Measurements from ENCODE around the gene DUSP16.

Gene DUSP16

DNA sequence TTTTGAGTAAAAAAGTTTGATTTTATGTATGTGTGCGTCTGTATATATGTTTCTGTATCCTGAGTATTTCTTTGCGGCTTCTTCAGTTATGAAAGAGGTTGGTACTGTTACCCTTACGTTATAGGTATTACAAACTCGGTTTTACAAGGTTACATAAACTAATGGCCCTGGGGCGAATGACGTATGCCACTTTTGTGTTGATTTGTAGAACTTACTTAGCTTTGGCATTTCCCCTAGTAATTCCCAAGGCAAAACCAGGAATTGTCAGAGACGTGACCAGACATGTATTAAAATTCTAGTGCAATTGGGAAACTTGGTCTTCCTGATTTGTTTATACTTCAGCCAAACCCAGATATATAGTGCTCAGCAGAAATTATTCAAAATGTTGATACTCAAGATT, 93.3 kb downstream of the DUSP16 start:
- no peak for DNase-seq (ENCODE audit: low read depth)

DNA sequence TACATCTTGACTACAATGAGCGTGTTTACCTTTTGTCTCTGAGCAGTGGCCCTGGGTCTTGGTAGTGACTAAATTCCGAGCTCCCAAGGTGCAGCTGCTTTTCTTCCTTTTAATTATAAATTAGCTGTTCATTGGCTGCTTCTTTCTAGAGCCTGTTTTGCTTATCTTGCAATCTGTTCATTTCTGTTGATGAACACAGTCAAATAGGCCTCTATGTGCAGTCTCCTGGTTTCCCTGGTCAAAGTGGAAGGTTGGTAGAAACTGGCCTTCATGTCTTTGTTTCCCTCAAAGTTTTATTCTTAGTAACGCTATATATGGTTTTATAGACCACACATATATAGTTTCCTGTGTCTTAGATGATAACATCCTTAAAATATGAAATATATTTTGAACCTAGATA, 94.1 kb downstream of the DUSP16 start:
- DNase-seq (ENCODE audit: low read depth): no peak

DNA sequence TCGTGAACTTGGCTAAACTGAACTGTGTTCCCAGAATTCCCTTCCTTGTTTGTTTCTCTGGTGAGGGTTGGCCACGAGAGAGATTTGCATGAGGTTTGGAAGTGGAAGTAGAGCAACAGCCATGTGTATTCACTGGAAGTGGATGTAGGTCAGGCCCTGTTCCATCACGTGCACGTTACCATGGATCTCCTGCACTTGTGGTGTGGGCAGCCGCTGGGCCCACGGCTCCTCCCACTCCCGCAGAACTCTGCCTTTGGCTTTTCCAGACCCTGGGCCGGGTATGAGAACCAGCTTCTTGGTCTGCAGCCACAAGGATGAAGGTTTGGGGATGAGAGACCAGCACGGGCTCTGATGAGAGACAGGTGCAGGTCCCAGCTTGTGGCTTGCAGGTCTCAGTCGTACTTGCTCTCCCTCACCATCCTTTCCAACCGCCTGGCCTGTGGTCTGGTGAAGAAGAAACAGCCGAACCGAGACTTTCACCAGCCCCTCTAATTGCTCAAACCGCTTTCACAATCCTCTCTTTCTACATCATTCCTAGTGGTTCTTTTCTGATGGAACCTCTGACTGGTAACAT, 94.9 kb downstream of the DUSP16 start:
- no peak for DNase-seq (ENCODE audit: low read depth)

DNA sequence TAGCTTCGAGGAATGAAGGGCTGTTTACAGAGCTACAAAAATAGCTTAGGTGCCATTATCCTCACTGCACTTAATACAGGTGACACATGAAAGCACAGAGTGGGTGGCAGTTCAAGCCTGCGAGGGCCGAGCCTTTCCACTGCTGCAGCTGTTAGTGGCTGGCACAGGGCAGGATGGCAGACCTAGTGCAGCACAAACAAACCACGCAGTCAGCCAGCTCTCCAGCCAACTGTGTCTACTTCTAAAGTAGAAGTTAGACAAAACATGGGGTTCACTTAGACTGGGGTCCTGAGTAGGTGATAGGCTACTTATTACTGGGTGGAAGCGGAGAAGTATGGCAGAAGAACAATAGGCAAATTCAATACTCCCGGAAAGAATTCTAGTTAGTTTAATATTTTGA, 95.4 kb downstream of the DUSP16 start:
- DNase-seq (ENCODE audit: low read depth): no peak

DNA sequence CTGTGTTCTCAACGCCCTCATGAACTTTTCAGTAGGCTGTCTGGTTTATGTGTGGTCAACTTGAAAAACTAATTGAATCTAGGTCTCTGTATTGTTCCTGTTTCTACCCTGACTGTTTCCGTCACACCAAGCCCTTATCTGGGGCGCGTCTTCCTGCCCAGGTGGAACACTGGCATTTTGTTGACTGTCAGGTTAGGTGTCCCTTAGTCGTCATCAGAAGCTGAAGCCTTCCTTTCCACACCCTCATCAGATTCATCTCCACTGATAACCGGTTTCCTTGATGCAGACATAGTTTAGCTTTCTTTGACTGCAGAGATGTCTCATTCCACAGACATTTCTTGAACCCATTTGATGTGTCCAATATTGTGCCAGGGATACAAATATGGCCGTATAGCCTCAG, 96.5 kb downstream of the DUSP16 start:
- no peak for DNase-seq (ENCODE audit: low read depth)

DNA sequence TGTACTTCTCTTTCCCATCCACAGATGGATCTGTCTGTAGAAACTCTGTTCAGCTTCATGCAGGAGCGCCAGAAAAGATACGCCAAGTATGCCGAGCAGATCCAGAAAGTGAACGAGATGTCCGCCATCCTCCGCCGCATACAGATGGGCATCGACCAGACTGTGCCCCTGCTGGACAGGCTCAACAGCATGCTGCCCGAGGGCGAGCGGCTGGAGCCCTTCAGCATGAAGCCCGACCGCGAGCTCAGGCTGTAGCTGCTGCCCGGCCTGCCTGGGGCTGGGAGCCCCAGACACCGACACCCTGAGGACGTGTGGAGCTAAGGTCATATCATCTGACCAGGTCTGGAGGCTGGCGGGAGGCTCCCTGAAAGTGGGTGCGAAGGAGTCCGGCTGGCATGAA, 97.1 kb downstream of the DUSP16 start:
- no peak for DNase-seq (ENCODE audit: low read depth)

DNA sequence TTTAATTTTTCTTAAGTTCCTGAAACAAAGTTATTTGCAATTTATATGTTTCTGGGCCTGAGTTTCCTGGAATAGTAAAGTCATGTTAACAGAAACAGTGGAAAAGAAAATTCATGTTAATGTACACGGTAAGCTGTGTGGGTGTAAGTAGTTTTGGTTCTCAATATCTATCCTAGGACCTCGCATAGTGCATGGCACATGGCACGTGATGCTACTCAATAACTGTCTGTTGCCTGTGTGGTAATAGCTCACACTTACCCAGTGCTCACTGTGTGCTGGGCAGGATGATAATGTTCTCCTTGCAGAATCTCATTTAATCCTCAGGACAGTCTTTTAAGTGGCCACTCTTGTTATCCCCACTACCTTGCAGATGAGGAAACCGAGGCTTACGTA, 100.7 kb downstream of the DUSP16 start:
- no peak for DNase-seq (ENCODE audit: low read depth)

DNA sequence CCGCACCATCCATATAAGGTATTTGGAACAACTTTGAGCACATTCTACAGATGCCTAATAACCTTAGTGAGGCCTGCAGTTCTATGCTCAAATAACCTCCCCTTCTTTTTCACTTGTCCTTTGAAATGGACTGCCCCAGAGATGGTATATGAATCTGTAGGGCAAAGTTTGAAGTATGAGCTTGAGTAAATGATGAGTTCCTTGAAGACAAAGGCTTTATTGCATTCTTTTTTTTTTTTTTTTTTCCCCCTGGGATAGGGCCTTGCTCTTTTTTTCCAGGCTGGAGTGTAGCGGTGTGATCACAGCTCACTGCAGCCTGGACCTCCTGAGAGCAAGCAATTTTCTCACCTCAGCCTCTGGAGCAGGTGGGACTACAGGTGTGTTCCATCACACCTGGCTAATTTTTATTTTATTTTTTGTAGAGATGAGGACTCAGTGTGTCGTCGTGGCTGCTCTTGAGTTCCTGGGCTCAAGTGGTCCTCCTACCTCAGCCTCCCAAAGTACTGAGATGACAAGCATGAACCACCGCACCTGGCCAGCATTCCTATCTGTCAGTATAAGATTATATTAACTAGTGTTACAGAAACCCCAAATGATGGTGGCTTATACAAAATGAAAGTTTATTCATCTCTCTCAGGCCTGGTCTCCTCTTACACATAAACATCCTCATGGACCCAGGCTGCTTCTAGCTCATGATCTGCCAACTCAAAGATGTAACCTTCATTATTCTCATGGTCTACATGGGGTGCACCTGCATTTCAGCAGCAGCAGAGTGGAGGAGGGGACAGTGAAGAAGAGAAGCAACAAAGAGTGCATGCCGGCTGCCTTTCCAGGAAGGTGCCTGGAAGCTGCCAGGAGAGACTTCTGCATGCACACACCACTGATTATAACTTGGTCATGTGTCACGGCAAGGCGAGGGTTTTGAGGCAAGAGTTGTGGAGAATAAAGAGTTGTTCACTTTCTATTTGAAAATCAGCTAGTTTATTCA, 101.4 kb downstream of the DUSP16 start:
- no peak for DNase-seq (ENCODE audit: low read depth)

DNA sequence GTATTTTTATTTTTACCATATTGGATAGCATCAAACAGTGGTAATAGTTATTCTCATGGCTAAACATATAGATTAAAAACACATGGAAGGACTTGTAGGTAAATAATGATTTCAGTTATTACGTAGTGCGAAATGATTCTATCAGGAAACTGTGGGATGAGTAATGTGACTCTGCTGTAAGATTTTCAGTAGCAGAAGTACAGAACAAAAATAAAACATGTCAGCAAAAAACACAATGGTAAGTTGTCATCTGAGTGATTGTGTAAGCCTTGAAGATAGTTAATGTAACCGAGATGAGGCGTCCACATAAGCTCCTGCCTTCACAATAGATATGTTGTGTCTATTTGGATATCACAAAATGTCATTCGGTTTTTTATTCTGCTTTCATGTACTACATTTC, 106.0 kb downstream of the DUSP16 start:
- DNase-seq (ENCODE audit: low read depth): no peak

DNA sequence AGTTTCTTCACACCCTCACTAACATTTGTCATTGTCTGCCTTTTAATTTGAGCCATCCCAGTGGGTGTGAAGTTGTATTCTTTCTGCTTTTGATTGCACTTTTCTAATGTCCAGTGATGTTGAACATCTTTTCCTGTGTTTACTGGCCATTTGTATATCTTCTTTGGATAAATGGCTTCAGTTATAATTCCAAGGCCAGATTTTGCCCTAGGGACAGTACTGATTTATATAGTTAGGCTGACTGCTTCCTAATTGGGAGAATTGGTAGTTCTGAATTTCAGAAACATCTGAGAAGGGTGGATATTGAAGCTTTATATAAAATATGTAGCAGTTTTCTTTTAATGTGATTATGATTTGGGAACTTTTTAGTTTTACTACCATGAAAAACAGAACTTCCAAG, 108.3 kb downstream of the DUSP16 start:
- no peak for DNase-seq (ENCODE audit: low read depth)

DNA sequence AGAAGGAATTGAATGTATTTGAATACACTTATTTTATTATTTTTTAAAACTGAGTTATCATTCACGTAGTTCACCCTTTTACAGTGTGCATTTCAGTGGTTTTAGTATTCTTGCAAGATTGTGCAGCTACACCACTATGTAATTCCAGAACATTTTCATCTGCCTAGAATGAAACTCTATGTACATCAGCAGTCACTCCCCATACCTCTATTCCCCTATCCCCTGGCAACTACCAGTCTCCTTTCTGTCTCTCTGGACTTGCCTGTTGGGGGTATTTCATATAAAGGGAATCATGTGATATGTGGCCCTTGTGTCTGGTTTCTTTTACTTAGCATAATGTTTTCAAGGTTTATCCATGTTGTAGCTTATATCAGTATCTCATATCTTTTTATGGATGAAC, 109.0 kb downstream of the DUSP16 start:
- DNase-seq (ENCODE audit: low read depth): no peak

DNA sequence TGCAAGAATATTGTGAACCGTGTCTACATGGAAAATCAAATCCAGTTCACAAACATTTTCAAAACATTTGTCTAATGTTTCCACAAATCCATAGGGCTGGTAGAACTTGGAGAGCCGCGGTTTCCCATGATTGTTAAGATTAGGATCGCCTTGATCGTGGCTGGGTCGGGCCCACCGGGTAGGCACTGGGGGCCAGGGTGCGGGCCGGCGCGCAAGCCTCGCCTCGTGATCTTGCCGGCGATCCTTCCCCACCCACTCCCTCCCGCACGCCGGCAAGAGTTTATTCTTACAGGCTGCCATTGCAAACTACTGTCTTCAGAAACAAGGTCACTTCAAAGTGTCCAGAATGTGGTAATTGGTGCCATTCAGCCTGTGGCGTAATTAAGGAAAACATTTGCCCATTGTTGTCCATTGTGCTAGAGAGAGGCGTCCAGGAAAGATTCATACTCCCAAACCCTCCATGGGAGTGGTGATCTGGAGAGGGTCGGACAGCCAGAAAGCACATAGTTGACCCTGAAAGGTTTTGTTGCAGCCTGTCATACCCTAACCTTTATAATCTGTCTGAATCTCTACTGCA, 110.2 kb downstream of the DUSP16 start:
- no peak for DNase-seq (ENCODE audit: low read depth)

DNA sequence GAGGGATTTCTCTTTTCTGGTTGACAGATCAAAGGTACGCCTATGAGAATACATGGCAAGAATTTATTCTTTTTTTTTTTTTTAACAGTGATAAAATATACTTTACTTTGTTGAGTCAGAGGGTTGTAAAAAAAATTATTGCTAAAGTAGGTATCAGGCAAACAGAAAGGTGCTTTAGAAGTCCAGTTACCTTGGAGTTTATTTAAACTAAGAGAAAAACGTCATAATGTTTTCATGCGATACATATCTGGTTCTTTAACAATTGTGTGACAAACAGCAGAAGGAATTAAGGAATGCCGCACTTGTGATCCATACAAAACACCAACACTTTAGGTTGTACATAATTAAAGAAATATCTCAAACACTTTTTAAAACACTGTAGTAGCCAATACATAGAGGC, 111.6 kb downstream of the DUSP16 start:
- no peak for DNase-seq (ENCODE audit: low read depth)

DNA sequence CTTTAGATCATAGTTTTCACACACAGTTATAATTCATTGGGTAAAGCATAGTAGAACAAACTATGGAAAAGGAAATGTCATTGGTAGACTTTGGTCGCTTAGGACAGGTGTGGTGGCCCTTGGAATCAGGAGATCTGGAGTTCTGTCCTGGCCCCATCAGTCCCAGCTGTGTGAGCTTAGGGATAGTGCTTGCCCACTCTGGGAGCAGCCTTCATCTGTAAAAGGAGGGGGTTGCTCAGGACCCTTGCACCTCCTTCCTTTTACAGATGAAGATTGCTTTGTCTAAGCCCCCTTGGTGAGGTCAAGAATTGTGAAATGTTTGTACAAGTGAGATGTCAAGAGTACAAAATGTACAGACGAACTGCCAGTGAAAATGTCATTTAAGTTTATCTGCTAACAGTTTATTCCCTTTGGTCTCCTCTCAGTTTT, 112.6 kb downstream of the DUSP16 start:
- DNase-seq (ENCODE audit: low read depth): no peak

DNA sequence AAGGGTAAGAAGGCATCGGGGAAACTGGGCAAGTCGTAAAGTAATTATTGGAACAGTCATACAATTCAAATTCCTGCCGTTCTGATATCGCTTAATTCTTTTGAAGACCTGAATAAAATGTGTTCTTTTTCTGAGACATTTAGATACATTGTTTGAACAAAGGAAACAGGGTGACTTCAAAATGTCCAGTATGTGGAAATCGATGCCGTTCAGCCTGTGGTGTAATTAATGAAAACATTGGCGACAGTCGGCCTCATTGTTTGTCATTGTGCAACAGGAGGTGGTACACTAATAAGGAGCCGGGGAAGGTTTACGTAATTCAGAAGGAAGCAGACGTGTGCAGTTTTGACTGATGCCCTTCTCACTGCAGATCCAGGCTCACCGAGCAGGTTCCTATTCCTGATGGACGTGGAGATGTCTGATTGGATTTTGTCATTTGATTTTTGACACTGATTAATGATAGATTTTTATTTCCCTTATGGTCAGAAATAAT, 113.1 kb downstream of the DUSP16 start:
- DNase-seq (ENCODE audit: low read depth): no peak

DNA sequence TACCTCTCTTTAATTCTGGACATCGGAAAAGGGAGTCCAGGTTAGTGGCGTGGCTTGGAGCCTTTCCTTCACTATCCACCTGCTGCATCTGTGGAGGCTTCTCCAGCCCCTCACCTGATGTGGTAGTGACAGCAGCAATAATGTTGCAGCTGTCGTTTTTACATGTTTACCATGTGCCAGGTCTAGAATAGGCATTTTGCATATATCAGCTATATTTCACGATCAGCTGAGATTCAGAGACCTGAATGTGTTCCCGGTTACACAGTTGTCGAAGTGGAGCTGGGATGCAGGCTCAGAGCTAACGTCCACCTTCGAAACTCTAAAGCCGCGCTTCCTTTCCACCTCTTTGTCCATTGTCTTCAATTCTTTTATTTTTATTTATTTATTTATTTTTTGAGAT, 114.8 kb downstream of the DUSP16 start:
- DNase-seq (ENCODE audit: low read depth): no peak

DNA sequence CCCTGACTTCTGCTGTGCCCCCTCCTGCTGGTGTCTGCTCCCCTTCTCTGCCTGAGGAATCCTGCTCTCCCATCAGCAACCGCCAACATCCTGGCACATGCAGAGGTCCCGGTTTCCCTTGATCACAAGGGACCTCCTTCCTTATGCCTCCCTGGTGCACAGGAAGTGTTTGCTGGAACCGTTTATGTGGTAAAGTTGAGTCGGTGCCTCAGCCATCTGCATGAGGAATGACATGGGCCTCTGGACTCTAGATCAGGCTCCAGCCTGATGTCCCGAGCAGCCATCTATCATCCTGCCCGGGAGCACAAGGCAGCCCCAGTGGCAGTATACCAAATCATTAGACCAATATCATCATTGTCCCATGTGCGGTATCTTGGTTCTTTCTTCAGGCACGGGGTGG, 115.4 kb downstream of the DUSP16 start:
- no peak for DNase-seq (ENCODE audit: low read depth)

DNA sequence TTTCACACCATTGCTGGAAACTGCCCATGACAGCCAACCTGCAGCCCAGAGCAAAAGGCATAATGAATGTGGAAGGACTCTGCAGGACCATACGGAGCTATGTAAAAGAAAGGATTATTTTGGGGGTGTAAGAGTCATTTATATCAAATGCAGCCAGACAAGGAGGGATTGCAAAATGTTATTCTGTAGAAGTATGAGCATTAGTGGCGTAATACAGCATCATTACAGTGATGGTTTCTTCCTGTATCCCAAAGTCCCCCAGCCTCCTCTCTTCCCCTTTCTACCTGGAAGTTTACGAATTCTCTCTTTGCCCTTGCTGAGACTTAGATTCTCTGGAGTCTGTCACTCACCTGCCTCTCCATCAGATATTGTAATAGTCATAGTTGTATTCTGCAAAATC, 115.9 kb downstream of the DUSP16 start:
- DNase-seq (ENCODE audit: low read depth): no peak

DNA sequence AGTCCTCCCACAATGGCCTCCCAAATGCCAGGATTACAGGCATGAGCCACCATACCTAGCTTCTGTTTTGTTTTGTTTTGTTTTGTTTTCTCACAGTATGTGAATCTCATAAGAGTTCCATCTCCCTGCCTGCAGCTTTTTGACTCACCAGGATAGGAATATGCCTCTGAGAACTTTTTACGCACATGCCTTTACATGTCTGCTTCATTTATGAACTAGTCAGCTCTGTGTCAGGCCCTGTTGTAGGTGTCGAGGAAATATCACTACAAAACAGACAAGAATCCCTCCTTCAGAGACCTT, 116.8 kb downstream of the DUSP16 start:
- DNase-seq (ENCODE audit: low read depth): no peak

DNA sequence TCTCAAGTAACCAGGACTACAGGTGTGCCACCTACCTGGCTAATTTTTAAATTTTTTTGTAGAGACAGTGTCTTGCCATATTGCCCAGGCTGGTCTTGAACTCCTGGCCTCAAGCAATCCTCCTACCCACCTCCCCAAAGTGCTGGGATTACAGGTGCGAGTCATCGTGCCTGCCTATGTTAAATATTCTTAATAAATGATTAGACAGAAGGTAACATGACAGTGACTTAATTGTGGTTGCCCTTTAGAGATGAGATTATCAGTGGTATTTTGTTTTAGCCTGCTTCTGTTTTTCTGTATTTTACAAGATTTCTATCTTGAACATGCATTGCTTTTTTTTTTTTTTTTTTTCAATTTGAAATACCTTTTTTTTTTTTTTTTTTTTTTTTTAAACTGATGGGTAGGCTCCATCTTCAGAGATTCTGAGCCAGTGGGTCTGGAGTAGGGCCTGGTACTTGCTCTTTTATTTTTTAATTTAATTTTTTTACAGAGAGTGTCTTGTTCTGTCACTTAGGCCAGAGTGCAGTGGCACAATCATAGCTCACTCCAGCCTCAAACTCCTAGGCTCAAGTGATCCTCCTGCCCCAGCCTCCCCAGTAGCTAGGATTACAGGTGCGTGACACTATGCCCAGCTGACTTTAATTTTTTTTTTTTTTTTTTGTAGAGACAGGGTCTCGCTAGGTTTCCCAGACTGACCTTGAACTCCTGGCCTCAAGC, 117.3 kb downstream of the DUSP16 start:
- no peak for DNase-seq (ENCODE audit: low read depth)

DNA sequence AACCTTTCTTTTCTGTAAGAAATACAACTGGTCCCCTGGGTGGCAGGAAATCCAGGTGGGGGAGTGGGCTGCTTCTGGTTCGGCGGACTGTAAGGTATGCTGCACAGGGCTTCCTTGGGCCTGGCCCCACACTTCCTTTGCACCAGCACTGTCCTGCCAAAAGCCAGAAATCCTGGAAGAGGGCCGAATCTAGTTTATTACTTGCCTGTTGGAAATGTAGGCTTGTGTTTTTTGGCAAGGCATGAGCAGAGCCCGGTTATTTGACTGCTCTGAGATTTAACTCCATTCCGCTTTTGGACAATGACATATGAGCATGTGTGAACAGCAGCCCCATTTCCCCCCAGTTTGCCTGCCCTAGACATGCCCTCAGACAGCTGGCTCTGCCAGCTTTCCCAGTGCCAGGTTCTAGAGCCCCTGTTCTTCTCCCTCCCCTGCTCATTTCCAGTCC, 119.2 kb downstream of the DUSP16 start:
- DNase-seq (ENCODE audit: low read depth): no peak

DNA sequence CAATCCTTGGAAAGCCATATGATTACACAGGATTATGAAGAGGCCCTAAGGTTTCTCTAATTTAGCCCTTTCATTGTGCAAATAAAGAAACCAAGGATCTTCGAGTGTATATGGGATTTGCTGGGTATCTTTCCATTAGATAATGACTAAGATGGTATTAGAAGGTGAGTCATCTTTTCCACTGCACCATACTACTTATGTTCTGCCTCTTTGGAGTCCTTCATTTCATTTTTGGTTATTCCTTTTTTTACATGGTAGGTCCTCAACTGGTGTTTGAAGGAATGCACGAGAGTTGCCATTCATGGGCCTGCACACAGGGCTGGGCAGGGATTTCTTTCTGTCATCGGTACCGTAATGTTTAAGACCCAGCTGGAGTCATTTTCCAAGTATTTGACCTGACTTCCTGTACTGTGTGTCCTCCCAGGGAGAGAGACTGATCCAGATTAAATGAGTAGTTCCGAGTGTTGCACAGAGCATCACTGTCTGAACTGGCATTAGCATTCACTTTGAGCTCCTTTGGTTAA, 120.1 kb downstream of the DUSP16 start:
- DNase-seq (ENCODE audit: low read depth): no peak
